Amygdala (tissue), 56 donors: Measurements from ENCODE around the gene HEPHL1.
"Not testable (repeated sequence)": the region's sequence is repeated elsewhere in the genome, so short reads cannot be mapped to it uniquely, and the experiment has no call there.

Experiments
- DNase-seq, 56 donors: peaks; one replicate each; lab custom pipeline; 2025; lab: John Stamatoyannopoulos, UW

Gene HEPHL1, protein sequence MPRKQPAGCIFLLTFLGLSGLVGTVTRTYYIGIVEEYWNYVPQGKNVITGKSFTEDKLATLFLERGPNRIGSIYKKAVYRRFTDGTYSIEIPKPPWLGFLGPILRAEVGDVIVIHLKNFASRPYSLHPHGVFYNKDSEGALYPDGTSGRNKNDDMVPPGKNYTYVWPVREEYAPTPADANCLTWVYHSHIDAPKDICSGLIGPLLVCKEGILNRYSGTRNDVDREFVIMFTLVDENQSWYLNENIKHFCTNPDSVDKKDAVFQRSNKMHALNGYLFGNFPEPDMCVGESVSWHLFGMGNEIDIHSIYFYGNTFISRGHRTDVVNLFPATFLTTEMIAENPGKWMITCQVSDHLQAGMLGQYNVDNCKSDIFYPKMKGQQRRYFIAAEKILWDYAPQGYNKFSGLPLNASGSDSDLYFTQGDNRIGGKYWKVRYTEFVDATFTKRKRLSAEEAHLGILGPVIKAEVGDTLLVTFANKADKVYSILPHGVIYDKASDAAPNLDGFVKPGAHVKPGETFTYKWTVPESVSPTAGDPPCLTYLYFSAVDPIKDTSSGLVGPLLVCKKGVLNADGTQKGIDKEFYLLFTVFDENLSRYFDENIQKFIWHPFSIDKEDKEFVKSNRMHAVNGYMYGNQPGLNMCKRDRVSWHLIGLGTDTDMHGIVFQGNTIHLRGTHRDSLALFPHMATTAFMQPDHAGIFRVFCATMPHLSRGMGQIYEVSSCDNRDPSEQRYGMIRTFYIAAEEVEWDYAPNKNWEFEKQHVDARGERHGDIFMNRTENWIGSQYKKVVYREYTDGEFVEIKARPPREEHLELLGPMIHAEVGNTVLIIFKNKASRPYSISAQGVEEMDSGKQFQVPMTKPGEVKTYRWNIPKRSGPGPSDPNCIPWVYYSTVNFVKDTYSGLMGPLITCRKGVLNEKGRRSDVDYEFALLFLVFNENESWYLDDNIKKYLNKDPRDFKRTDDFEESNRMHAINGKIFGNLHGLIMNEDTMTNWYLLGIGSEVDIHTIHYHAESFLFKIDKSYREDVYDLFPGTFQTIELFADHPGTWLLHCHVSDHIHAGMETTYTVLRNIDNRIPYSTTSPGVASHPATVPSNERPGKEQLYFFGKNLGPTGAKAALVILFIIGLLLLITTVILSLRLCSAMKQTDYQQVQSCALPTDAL

DNA sequence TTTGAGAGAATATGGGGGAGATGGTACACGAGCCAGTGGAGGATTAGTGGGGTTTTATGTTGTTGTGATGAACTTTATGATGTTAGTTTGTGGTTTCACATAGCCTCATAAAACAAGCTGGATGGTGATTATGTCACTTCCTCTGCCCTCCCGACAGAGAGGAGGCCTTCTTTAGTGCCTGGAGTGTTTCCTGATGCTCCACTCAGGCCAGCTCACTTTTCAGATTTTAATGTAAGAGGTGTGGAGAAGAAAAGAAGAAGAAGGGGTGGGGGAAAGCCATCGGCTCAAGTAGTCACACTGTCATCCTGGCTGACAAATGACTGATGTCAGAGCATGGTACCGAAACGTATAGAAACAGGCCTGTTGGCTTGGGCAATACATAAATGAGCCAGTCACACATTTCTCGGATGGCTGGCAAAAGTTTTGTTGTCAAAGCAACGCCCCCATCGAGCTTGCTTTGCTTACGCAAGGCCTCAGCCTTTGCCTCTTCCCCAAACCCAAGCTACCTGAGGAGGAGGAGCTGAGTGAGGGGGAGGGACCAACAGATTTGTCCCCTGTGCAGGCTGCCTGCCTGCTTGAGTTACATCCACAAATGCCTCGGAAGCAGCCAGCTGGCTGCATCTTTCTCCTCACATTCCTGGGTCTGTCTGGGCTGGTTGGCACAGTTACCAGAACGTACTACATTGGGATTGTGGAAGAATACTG is at the start of gene HEPHL1:
TSS of gene HEPHL1 (plus strand) at position 578 of the 705 bp plus-strand sequence. CDS start at position 593, 15 bp downstream.
- no peak for DNase-seq

DNA sequence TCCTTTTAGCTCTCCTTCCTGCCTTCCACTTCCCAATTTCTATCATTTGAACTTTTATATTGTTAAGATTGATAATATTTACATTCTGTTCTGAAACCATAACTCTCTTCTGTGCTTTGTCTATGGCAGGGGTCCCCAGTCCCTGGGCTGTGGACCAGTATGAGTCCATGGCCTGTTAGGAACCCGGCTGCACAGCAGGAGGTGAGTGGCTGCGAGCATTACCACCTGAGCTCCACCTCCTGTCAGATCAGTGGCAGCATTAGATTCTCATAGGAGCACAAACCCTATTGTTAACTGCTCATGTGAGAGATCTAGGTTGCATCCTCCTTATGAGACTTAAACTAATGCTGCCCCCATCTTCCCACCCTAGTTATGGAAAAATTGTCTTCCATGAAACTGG is 48.4 kb upstream of the HEPHL1 start:
- no peak for DNase-seq

DNA sequence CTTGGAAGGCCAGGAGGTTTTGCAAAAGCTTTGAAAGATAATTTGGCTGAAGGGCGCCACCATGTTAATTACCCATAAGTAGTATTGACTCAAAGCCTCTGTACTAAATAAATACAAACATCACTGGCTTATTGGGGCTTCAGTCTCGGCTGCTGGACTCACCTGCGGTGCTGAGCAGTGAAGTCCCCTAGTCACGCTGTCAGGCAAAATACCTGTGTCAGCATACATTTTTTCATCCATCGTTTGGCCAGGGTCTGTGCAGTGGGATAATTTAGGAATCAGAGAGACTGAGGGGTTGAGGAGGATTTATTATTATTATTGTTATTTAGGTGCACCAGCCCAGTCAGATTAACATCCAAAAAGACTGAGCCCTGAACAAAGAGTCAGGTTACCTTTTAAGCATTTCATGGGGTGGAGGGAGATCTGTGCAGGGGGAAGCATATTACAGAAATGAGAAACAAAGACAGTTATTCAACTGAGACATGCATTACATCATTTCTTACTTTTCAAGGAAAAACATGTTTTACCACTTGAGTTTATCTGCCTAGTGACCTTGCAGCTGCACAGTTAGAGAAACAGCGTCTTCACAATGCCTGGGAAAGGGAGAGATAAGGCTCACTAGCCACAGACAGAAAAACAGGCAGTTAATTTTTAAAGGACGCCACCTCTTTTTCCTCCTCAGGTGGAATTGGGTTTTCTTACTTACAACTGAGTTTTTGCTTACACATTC is 47.7 kb upstream of the HEPHL1 start:
- DNase-seq: not testable (repeated sequence)

DNA sequence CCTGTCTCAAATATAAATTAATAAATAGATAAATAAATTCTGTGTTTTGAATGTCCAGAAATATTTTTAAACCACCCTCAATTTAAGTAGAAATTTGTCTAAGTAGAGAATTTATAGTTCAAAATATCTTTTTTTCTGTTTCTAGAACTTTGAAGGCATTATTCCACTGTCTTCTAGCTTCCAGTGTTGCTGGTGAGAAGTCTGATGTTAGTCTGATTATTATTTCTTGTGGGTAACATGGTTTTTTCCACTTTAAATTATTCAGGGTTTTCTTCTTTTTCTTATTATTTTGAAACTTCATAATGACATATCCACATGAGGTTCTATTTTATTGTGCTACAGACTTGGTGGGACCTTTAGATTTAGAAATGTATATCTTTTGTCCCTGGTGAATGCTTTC is 46.4 kb upstream of the HEPHL1 start:
- DNase-seq: no peak

DNA sequence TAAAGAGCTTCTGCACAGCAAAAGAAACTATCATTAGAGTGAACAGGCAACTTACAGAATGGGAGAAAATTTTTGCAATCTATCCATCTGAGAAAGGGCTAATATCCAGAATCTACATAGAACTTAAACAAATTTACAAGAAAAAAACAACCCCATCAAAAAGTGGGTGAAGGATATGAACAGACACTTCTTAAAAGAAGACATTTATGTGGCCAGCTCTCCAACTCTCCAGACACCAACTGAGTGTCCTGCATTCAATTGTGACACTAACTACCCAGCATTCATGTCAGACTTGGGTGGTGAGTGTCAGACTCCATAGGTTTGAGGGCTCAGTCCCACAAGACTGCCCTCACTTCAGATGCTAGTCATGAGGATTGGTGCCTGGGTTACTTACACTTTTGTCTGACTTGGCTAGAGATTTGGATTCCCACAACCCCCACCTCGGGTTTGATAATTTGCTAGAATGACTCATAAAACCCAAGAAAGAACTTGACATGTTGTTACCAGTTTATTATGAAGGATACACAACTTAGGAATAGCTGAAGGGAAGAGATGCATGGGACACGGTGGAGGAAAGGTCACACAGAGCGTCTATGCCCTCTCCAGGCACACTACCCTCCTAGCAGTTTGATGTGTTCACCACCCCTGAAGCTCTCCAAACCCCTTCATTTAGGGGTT is 44.4 kb upstream of the HEPHL1 start:
- not testable (repeated sequence) for DNase-seq

DNA sequence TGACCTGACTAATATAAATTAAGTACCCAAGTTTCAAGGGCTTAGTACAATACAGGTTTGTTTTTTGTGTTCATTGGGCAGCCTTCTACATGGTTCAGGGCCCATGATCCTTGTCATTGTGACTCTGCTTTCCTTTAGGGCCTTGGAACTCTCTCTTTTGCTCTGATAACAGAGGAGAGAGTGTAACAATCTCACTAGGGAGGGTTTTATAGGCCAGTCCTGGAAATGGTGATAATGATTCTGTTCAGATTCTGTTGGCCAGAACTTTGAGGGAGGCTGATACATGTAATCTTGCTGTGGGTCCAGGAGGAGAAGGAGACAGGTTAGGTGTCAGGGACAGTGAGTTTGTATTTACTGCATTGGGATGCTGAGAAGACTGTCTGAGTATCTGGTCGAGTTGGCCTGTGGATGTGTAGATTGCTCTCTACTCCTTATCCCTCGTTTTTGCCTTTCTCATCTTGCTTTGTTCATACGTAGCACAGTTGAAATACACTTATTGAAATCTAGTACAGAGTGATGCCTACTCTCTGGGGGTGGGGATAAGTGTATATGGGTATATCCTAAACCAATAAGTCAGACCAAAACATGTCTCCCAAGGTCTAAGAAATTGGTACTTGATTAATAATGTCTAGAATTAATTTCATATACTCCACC is 37.5 kb upstream of the HEPHL1 start:
- no peak for DNase-seq

DNA sequence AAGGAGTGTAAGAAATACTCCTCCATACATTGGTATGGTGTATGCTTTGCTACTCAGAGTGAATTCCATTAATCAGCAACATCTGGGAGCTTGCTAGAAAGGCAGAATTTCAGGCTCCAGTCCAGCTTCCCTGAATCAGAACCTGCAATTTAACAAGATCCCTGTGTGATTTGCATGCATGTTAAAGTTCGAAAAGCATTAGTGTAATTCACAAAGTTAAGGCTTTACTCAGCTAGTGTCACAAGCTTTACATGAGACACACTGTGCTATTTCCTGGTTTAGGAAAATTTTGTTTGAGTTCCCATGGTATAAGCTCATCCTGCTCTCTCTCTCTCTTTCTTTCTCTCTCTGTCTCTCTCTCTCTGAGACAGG is 37.0 kb upstream of the HEPHL1 start:
- DNase-seq: no peak

DNA sequence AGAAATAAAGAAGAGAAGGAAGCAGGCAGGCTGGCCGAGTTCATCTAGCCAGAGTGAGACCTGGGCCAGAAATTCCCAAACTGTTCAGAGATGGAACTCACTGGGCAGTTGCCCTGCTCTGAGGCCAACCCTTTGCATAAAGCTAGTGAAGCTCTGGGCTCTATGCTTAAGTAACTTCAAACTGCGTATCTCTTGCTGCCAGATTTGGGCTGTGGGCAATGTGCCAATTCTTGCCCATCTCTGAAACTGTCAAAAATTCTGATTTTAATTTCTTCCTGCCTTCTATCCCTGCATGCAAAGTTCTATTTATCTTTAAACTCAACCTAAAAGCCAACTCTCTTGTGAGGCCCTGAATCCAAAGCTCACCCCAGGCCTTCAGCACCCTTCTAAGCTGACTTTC is 36.2 kb upstream of the HEPHL1 start:
- no peak for DNase-seq

DNA sequence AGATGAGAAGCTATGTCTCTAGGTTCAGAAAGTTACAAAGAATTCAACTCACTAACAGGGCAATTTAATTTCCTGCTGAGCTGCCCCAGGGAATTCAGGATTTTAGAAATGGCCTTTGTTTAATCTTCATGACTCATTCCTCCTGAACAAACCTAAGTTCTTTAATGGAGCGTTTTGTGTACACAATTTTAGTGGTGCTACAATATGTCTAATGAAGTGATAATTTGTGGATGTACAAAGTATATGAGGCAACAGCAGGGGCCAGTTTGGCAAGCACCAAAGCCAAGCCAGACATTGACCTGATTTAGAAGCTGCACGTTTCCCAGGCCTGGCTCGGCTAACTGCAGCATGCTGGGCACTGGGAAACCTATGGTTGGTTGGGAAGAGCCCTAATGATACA is 34.4 kb upstream of the HEPHL1 start:
- DNase-seq: no peak

DNA sequence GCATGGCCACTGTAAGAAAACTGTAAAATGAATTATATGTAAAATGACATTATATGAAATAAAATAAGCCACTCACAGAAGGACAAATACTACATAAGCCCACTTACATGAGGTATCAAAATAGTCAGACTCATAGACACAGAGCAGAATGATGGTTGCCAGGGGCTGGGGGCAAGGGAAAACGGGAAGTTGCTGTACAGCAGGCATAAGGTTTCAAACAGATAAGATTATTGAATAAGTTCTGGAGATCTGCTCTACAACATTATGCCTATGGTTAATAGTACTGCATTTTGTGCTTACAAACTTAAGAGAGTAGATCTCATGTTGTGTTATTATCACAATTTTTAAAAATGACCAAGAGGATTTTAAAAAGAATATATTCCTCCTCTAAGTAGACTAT is 32.7 kb upstream of the HEPHL1 start:
- DNase-seq: no peak

DNA sequence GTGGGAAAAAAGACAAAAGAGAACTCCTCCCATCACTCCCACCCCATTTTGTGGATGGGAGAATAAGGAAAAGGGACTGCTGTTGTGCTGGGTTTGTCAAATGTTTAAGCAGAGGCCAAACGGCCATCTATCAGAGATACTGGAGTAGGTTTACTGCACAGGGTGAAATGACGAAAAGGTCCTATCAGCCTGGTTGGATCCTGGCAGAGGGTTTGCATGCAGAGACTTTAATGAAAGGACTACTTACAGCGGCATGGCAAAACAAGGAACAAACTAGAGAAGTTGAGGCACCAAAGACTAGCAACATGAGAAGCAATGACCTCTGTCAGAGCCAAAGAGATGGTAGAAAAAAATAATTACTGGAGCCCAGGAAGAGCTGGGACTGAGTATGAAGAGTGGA is 32.2 kb upstream of the HEPHL1 start:
- DNase-seq: no peak

DNA sequence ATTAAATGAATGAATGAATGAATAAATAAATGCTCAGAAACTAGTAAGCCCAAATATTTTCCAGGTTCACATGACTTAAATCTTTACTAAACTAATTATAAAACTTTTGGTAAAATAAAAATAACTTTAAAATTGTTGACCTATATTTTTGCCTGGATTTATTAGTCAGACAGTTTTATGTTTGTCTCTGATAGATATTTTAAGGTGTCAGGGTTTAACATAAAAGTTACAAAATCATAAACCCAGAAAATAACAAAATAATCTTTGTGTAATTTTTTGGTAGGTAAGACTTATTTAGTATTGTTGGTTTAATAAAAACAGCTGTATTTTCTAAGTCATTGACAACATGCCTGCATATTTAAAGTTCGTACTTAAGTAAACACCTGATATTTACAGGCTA is 27.4 kb upstream of the HEPHL1 start:
- DNase-seq: no peak

DNA sequence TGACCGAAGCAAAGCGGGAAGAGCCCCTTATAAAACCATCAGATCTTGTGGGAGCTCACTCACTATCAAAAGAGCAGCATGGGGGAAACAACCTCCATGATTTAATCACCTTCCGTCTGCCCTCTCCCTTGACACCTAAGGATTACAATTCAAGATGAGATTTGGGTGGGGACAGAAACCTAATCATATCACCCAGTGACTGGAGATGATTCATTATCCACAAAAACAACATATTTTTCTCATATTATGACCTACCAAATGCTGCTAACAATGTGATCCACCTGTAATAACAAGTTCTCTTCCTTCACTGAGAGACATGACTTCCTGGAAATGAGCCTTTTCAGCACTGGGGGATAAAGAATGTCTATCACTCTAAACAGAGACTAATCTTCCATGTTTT is 23.4 kb upstream of the HEPHL1 start:
- DNase-seq: no peak

DNA sequence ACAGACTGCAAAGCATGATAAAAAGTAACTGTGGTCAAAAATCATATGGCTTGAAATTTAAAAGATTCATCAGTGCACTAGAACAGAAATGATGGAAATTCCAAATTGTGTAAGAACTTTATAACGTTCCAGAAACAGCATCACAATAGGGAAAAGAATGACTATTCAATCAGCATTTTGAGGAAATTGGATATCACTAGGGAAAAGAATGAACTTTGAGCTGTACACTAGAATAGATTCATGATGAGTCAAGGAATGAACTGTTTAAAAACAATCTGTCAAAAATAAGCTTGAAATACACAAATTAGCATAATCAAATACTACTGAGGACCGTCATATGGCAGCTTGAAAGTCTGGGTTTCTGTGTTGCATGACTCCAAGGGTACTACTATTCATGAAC is 20.5 kb upstream of the HEPHL1 start:
- DNase-seq: no peak

DNA sequence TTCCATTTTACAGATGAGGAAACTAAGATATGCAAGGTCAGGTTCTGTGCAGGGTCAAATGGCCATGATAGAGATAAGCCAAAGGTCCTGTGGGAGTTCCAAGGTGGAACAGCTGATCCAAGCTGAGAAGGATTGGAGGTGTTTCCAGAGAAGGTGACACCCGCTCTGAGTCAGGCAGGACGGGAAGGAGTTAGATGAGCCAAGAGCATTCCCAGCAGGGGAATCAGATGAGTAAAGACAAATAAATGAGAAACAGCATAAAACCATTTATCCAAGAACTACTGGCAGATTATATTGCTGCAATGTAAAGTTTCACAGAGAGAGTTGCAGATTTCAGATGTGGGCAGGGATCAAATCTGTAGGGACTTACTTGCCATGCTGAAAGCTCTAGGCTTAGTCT is 18.9 kb upstream of the HEPHL1 start:
- DNase-seq: no peak

DNA sequence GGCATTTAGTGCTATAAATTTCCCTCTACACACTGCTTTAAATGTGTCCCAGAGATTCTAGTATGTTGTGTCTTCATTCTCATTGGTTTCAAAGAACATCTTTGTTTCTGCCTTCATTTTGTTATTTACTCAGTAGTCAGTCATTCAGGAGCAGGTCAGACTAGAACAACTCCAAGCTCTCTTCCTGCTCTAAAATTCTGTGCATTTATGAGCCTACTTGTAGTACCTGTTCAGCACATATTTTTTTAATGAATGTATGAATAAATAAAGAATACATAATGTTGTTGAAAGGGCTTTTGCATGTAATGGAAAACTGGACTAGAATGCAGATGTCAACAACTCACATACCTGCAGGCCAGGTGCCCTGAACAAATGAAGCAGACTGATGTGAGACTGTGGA is 13.7 kb upstream of the HEPHL1 start:
- no peak for DNase-seq

DNA sequence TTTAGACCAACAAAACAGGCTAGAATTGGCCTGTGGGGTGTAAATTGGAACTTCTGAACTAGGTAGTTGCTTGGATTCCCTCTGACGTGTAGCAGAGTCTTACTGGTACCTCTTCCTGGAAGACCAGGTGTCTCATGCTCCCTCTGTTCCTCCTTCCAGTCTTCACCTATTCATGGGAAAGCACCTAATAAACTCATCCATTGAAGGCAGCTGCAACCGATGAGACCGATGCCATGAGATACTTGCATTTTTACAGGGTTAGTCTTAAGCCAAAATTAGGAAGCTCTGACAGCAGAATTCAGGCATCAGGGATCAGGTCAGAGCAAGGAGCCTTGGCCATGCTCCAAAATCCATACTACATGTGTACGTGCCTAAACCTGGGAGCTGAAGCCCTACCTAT is 13.2 kb upstream of the HEPHL1 start:
- DNase-seq: no peak

DNA sequence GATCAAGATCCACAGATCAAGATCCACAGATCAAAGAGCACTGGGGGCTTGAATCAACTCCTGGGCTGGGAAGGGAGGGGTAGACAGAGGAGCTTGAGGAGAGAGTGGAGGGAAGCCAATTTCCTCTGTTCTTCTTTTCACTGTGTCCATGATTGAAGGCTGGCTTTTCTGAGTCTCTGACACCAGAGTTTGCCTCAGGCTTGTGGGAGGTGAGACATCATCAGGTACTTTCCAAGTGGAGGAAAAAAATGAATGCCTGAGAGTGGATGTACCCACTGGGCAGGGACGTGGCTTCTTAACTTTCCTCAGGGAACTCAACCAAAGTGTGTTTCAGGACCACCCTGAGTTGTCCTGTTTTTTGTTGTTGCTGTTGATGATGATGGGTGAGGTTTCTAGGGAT is 11.0 kb upstream of the HEPHL1 start:
- DNase-seq: no peak

DNA sequence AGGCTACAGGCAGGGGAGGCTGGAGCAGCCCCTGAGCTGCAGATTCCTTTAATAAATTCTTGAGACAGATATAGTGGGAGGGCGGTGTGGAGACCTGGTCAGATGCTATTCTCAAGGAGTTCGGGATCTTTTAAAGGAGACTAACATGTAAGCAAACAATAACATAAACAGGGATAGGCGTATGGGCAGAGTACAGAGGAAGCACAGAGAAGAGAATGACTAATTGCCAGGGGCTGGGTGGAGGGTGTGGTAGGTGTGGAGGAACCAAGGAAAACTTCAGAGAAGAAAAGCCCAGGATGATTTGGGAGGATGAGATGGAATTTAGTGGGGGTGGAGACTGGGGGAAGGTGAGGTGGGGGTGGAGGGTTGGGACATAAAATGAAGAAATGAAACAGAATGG is 9.7 kb upstream of the HEPHL1 start:
- no peak for DNase-seq
